ENCODE measurements around the gene MTCL1. TPM values are rescaled to one million over a fixed set of nuclear protein-coding genes. Genes with fewer than 3 reads are reported as not detected.

The MTCL1 gene
- total RNA-seq, 1 experiment from 2014 or later = 22.7 TPM

GRCh38 chr18:8821083-8821465 is 115.7 kb downstream of the MTCL1 start (continued):
- no peak for TF ChIP-seq CTCF (IDR thresholded peaks at IDR 0.05 in 2 of 3, conservative IDR thresholded peaks at IDR 0.05 in 1 of 3; ENCODE audit: borderline replicate concordance in 1 of 3, insufficient read depth in 1 of 3, low read depth in 2 of 3, low read length in 2 of 3)
- no peak for TF ChIP-seq ELF1 (IDR thresholded peaks at IDR 0.05; ENCODE audit: borderline replicate concordance, low read depth)
- TF ChIP-seq RAD21 (IDR thresholded peaks at IDR 0.05; ENCODE audit: low read depth) = no peak
- TF ChIP-seq SRF (IDR thresholded peaks at IDR 0.05; ENCODE audit: low read depth) = no peak
- TF ChIP-seq ZFX (IDR thresholded peaks at IDR 0.05) = no peak
- TF ChIP-seq EGR1 (IDR thresholded peaks at IDR 0.05; ENCODE audit: low read depth) = no peak
- no peak for TF ChIP-seq MAX (IDR thresholded peaks at IDR 0.05)
- TF ChIP-seq SIN3A (IDR thresholded peaks at IDR 0.05; ENCODE audit: low read depth) = no peak
- TF ChIP-seq YY1 (IDR thresholded peaks at IDR 0.05; ENCODE audit: extremely low read depth, insufficient replicate concordance, low read depth, low read length) = no peak
- TF ChIP-seq, protein P1, sequence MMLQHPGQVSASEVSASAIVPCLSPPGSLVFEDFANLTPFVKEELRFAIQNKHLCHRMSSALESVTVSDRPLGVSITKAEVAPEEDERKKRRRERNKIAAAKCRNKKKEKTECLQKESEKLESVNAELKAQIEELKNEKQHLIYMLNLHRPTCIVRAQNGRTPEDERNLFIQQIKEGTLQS (IDR thresholded peaks at IDR 0.05) = no peak
- TF ChIP-seq CBX3 (IDR thresholded peaks at IDR 0.05; ENCODE audit: low read depth) = no peak

DNA sequence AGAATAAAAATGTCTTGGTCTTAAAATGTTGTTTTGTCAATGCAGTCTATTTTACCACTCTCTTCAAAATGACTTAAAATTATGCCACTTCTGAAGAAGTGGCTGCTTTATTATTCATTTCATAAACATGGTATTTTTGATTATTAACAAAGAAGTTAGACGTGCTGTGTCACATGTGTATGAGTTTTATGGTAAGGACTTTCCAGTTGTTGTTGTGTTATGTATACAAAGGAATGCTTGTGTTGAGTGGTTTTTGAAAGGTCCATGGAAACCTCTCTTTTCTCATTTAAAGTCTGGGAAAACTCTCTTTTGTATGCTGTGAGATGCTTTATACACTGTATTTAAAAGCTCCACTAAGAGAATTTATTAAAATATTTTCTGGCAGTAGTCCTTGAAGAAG is 116.2 kb downstream of the MTCL1 start:
- intact Hi-C loops (cut with micrococcal nuclease) = no loop called here
- Histone ChIP-seq H3K9ac (ENCODE audit: low read length) (no peak overlapping the region), H3K4me2 (ENCODE audit: low read length) (no peak overlapping the region), H3K27me3 (ENCODE audit: insufficient read depth, low read length) (no peaks in the 10 kb centered on the region), H3K36me3 (ENCODE audit: control insufficient read depth in 1 of 2, insufficient read depth in 2 of 2, low read length in 2 of 2) (peaks cover 4 to 27% of the 10 kb centered on the region in 2 experiments; a peak in 3 of 4 replicates), H2AFZ (ENCODE audit: low read depth, low read length, poor library complexity, severe bottlenecking) (no peak overlapping the region), H3K9me2 (ENCODE audit: insufficient read depth) (no peaks in the 10 kb centered on the region), H3K79me2 (ENCODE audit: insufficient read depth, low read length) (no peaks in the 10 kb centered on the region), H3K27ac (ENCODE audit: low read depth, low read length) (no peak overlapping the region), H3K4me3 (replicated peaks in 1 of 2; ENCODE audit: low read depth in 1 of 2, low read length in 2 of 2) (no peak overlapping the region), H3K9me3 (ENCODE audit: control insufficient read depth in 1 of 2, insufficient read depth in 1 of 2, low read depth in 1 of 2, low read length in 2 of 2) (no peaks in the 10 kb centered on the region), H3K4me1 (ENCODE audit: control insufficient read depth in 1 of 2, insufficient read depth in 2 of 2, low read length in 2 of 2) (no peaks in the 10 kb centered on the region), H4K20me1 (ENCODE audit: insufficient read depth) (no peaks in the 10 kb centered on the region)
- no peak for ATAC-seq
- ChIA-PET CTCF (no interaction called here), RAD21 (ENCODE audit: low non-redundant PET in 1 of 2, low total read pairs in 2 of 2, uncharacterized antibody in 2 of 2, unreplicated experiment in 2 of 2) (no interaction called here), POLR2A (no interaction called here)
- no peak for DNase-seq (ENCODE audit: low read depth, low spot score)
- no TSS peak for BruUV-seq (replicated peaks)
- TF ChIP-seq ELF1 (IDR thresholded peaks at IDR 0.05; ENCODE audit: borderline replicate concordance, low read depth) (no peak), CTCF (IDR thresholded peaks at IDR 0.05 in 2 of 3, conservative IDR thresholded peaks at IDR 0.05 in 1 of 3; ENCODE audit: borderline replicate concordance in 1 of 3, insufficient read depth in 1 of 3, low read depth in 2 of 3, low read length in 2 of 3) (no peak), EZH2 (IDR thresholded peaks at IDR 0.05) (no peak), MAX (IDR thresholded peaks at IDR 0.05) (no peak), JUND (IDR thresholded peaks at IDR 0.05) (no peak), RAD21 (IDR thresholded peaks at IDR 0.05; ENCODE audit: low read depth) (no peak), CEBPB (IDR thresholded peaks at IDR 0.05; ENCODE audit: low read depth) (no peak), ZNF274 (IDR thresholded peaks at IDR 0.05; ENCODE audit: low read depth, low read length) (no peak), SP1 (IDR thresholded peaks at IDR 0.05; ENCODE audit: low read depth) (no peak), REST (IDR thresholded peaks at IDR 0.05; ENCODE audit: low read depth) (no peak), EGR1 (IDR thresholded peaks at IDR 0.05; ENCODE audit: low read depth) (no peak)
- TF ChIP-seq, protein P1 (IDR thresholded peaks at IDR 0.05) = no peak

Data from HCT116 (cell line).